ENCODE data around the gene DMKN.

The DMKN gene, protein sequence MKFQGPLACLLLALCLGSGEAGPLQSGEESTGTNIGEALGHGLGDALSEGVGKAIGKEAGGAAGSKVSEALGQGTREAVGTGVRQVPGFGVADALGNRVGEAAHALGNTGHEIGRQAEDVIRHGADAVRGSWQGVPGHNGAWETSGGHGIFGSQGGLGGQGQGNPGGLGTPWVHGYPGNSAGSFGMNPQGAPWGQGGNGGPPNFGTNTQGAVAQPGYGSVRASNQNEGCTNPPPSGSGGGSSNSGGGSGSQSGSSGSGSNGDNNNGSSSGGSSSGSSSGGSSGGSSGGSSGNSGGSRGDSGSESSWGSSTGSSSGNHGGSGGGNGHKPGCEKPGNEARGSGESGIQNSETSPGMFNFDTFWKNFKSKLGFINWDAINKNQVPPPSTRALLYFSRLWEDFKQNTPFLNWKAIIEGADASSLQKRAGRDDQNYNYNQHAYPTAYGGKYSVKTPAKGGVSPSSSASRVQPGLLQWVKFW

DNA sequence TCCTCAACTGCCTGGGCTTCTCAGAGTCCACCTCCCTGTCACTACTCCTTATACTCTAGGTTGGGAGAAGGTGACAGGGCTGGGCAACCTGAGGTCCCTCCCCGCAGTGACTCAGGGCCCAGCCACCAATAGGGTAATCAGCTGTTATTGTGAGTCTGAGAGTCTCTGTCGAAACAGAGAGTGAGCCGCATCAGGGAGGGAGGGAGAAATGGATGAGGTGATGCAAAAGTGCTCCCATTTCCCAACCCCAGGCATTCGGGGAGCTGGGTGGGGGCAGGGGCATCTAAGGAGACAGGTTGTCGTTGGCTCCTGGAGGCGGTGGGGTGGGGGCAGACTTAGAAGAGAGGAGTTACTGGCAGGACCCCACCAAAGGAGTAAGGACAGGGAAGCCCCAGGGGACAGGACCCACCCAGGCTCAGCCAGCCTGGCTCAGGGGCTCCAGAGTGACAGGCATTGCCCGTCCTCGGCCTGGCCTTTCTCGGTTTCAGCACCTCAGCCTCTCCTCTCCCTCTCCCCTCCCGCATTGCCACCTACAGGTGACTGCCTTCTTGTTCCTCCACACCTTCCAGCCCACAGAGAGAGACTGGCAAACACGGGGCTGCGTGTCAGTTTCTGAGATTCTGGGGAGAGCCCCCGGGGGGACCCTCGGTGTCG is at the start of gene DMKN:
DMKN (minus strand) TSS at position 22 of the 654 bp plus-strand sequence. CDS start 174 bp downstream, outside the sequence.
- intact Hi-C loops (cut with DNase I; ENCODE audit: low total_unique reads), result no loop called here
- Histone ChIP-seq H3K27me3 (peaks cover 0 to 44% of the 10 kb centered on the region in 2 donors), H3K36me3 (no peaks in the 10 kb centered on the region), H3K4me3 (no peak within 1 kb of the TSS), H3K27ac (no peak within 1 kb of the TSS), H3K9me3 (no peaks in the 10 kb centered on the region), H3K4me1 (peaks cover 0 to 20% (median 8%) of the 10 kb centered on the region in 4 donors)
- DNase-seq, result no peak
- TF ChIP-seq, protein P1, sequence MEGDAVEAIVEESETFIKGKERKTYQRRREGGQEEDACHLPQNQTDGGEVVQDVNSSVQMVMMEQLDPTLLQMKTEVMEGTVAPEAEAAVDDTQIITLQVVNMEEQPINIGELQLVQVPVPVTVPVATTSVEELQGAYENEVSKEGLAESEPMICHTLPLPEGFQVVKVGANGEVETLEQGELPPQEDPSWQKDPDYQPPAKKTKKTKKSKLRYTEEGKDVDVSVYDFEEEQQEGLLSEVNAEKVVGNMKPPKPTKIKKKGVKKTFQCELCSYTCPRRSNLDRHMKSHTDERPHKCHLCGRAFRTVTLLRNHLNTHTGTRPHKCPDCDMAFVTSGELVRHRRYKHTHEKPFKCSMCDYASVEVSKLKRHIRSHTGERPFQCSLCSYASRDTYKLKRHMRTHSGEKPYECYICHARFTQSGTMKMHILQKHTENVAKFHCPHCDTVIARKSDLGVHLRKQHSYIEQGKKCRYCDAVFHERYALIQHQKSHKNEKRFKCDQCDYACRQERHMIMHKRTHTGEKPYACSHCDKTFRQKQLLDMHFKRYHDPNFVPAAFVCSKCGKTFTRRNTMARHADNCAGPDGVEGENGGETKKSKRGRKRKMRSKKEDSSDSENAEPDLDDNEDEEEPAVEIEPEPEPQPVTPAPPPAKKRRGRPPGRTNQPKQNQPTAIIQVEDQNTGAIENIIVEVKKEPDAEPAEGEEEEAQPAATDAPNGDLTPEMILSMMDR (IDR thresholded peaks at IDR 0.05), result no peak

DNA sequence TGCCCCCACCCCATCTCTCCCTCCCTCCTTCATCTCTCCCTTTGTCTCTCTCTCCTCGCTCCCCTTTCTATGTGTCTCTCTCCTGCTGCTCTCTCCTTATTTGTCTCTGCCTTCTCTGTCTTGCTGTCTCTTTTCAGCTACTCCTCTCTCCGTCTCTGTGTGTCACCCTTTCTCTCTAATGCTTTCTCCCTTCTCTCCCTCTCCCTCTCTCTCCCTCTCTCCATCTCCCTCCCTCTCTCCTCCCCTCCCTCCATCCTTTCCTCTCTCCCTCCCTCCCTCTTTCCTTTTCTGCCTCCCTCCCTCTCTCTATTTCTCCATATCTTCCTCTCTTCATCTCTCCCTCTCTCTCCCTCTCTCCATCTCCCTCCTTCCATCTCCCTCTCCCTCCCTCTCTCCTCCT is 49.3 kb upstream of the DMKN start:
- no peak overlapping the region for H3K27ac ChIP-seq
- intact Hi-C loops (cut with DNase I; ENCODE audit: low total_unique reads), result no loop called here
- TF ChIP-seq, protein P1 (IDR thresholded peaks at IDR 0.05), result no peak
- no peaks in the 10 kb centered on the region for H3K36me3 ChIP-seq
- no peak overlapping the region for H3K4me3 ChIP-seq
- peaks cover 0 to 67% of the 10 kb centered on the region in 2 donors for H3K27me3 ChIP-seq
- no peak for DNase-seq
- H3K4me1 ChIP-seq, result peaks cover 0 to 9% (median 7%) of the 10 kb centered on the region in 4 donors
- H3K9me3 ChIP-seq, result no peaks in the 10 kb centered on the region

DNA sequence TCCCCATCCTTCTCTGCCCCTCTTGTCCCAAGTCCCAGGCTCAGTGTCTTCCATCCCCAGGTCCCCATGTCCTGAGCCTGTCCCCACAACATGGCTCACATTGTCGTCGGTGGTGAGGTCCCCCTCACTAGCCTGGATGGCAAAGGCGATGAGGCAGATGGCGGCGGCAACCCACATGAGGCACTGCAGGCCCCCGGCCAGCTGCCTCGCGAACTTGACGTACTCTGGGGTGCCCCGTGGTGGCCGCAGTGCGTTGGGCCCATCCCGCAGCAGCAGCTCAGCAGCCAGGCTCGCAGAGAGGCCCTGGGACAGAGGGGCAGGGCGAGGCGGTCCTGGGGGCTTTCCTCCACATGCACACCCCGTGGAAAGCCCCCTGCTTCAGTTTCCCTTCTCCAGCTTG is 48.9 kb upstream of the DMKN start:
- Histone ChIP-seq H3K4me1 (peaks cover 0 to 12% (median 9%) of the 10 kb centered on the region in 4 donors), H3K27ac (no peak overlapping the region), H3K36me3 (no peaks in the 10 kb centered on the region), H3K9me3 (no peaks in the 10 kb centered on the region), H3K4me3 (no peak overlapping the region), H3K27me3 (peaks cover 0 to 71% of the 10 kb centered on the region in 2 donors)
- DNase-seq, result no peak
- TF ChIP-seq, protein P1 (IDR thresholded peaks at IDR 0.05), result no peak
- intact Hi-C loops (cut with DNase I; ENCODE audit: low total_unique reads), result no loop called here

DNA sequence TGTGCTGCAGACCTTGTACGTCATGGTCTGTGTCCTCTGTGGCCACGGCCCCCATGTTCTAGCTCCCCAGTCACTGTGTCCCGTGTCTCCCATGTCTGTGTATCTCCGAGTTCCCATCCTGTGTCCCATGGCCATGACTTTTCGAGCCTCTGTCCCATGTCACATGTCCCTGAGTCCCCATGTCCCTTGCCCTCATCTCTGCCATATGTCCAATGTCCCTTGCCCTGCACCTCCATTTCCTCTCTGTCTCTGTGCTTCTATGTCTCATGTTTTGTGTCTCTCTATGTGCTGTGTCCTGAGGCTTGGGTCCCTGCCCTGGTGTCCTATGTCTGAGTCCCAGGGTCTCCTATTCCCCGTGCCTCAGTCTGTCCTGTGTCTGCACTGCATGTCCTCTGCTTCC is 48.0 kb upstream of the DMKN start:
- Histone ChIP-seq H3K4me1 (peaks cover 0 to 12% (median 9%) of the 10 kb centered on the region in 4 donors), H3K27me3 (peaks cover 0 to 72% of the 10 kb centered on the region in 2 donors), H3K27ac (no peak overlapping the region), H3K36me3 (no peaks in the 10 kb centered on the region), H3K9me3 (no peaks in the 10 kb centered on the region), H3K4me3 (no peak overlapping the region)
- DNase-seq, result no peak
- intact Hi-C loops (cut with DNase I; ENCODE audit: low total_unique reads), result no loop called here
- TF ChIP-seq, protein P1 (IDR thresholded peaks at IDR 0.05), result no peak

DNA sequence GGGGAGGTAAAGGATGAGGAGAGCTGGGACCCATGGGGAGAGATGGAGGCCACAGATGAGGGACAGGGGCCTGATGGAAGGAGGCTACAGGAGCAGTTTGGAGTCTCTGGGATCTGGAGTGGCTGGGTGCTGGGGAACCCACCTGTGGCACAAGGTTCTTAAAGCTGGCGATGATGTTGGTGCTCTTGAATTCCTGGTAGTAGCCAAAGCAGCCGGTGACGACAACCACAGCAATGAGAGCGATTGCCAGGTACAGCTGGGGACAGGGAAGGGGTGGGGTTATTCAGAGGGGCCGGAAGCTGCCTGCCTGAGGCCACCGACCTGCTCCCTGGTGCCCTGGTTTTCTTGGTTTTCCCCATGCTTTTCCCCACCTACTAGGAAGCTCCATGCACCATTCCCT is 47.2 kb upstream of the DMKN start:
- TF ChIP-seq, protein P1 (IDR thresholded peaks at IDR 0.05), result no peak
- Histone ChIP-seq H3K9me3 (no peaks in the 10 kb centered on the region), H3K27ac (no peak overlapping the region), H3K4me3 (no peak overlapping the region), H3K36me3 (no peaks in the 10 kb centered on the region), H3K27me3 (peaks cover 0 to 72% of the 10 kb centered on the region in 2 donors), H3K4me1 (peaks cover 0 to 12% (median 9%) of the 10 kb centered on the region in 4 donors)
- intact Hi-C loops (cut with DNase I; ENCODE audit: low total_unique reads), result no loop called here
- DNase-seq, result no peak

All from tibial artery (tissue), 4 donors.